Fibroblast of pulmonary artery (primary cell): ENCODE results near the gene ABCC10.
A peak's percentile ranks its signal among the peaks of the same experiment; 100 is the strongest.

ENCODE experiments used
- DNase-seq: peaks from one replicate; pipeline ENCODE4 v3.0.0-alpha.2; 2010; ENCODE audit warnings: low read depth
- H3K4me3 ChIP-seq: replicated peaks from 2 replicates; pipeline ENCODE4 v1.5.1; 2011; ENCODE audit warnings: low read depth, mild to moderate bottlenecking, control low read depth, low read length, moderate library complexity
- CTCF ChIP-seq: IDR thresholded peaks from 2 replicates; pipeline ENCODE4 v1.5.1; 2011; ENCODE audit warnings: mild to moderate bottlenecking, control low read depth, low read length, inconsistent platforms; ENCODE audit errors: missing control alignments

ABCC10 gene

GRCh38 chr6:43490523-43490939, 63.2 kb downstream of the ABCC10 start:
- TF ChIP-seq CTCF, result no peak
- peak; percentile 51 for DNase-seq
- no peak overlapping the region for H3K4me3 ChIP-seq

- no peak for TF ChIP-seq CTCF
- DNase-seq, result peak; percentile 69
- H3K4me3 ChIP-seq, result no peak overlapping the region
These were observed 64.7 kb downstream of the ABCC10 start for GRCh38 chr6:43491750-43492661.

- peak; percentile 34 for DNase-seq
- H3K4me3 ChIP-seq, result no peak overlapping the region
- TF ChIP-seq CTCF, result no peak
These were observed 65.3 kb downstream of the ABCC10 start for GRCh38 chr6:43492673-43493072.

GRCh38 chr6:43493230-43493629, 65.9 kb downstream of the ABCC10 start:
- no peak for DNase-seq
- no peak overlapping the region for H3K4me3 ChIP-seq
- no peak for TF ChIP-seq CTCF

GRCh38 chr6:43493833-43494232, 66.5 kb downstream of the ABCC10 start:
- TF ChIP-seq CTCF, result no peak
- H3K4me3 ChIP-seq, result no peak overlapping the region
- no peak for DNase-seq

GRCh38 chr6:43494321-43494720, 67.0 kb downstream of the ABCC10 start:
- DNase-seq, result no peak
- no peak overlapping the region for H3K4me3 ChIP-seq
- no peak for TF ChIP-seq CTCF

- no peak for DNase-seq
- no peak for TF ChIP-seq CTCF
- no peak overlapping the region for H3K4me3 ChIP-seq
These were observed 67.4 kb downstream of the ABCC10 start for GRCh38 chr6:43494766-43495165.
